OCI-LY1 (cell line): ENCODE results near the gene SPOP.

ENCODE experiments used
- H2AFZ ChIP-seq: fragments of 200-600 bp; sonication (generic), shearing (Covaris generic); 2 replicates; pipeline ENCODE4 v1.6.0; 2014; ENCODE audit warnings: antibody characterized with exemption, mild to moderate bottlenecking, low read length
- H3F3A ChIP-seq: fragments of 200-600 bp; sonication (generic), shearing (Covaris generic); 2 replicates; pipeline ENCODE4 v1.6.0; 2014; ENCODE audit warnings: mild to moderate bottlenecking, antibody characterized with exemption, low read length, moderate library complexity; ENCODE audit not compliant: insufficient read depth
- H3K27ac ChIP-seq: fragments of 200-600 bp; sonication (generic); 2 replicates; pipeline ENCODE4 v1.5.1; 2014; ENCODE audit warnings: low read length, mixed run types, mild to moderate bottlenecking, low read depth; ENCODE audit not compliant: poor library complexity, severe bottlenecking
- H3K27me3 ChIP-seq: fragments of 200-600 bp; sonication (generic); 2 replicates; pipeline ENCODE4 v1.6.0; 2014; ENCODE audit warnings: antibody characterized with exemption, mild to moderate bottlenecking, low read length, moderate library complexity; ENCODE audit not compliant: insufficient read depth
- H3K36me3 ChIP-seq: fragments of 200-600 bp; sonication (generic); 2 replicates; pipeline ENCODE4 v1.6.1; 2014; ENCODE audit warnings: mild to moderate bottlenecking, antibody characterized with exemption, low read length, moderate library complexity, mixed read lengths; ENCODE audit not compliant: insufficient read depth
- H3K4me1 ChIP-seq: fragments of 200-600 bp; sonication (generic); 2 replicates; pipeline ENCODE4 v1.5.1; 2014; ENCODE audit warnings: mild to moderate bottlenecking, low read length, moderate library complexity; ENCODE audit not compliant: insufficient read depth, severe bottlenecking
- H3K4me2 ChIP-seq: fragments of 200-600 bp; sonication (generic), shearing (Covaris generic); 2 replicates; pipeline ENCODE4 v1.6.1; 2014; ENCODE audit warnings: low read length
- H3K4me3 ChIP-seq: fragments of 200-600 bp; sonication (generic); 2 replicates; pipeline ENCODE4 v1.5.1; 2014; ENCODE audit warnings: low read length, low read depth, mild to moderate bottlenecking, mixed read lengths; ENCODE audit not compliant: poor library complexity, severe bottlenecking
- H3K79me2 ChIP-seq: fragments of 200-600 bp; shearing (Covaris generic); 2 replicates; pipeline ENCODE4 v1.6.1; 2016; ENCODE audit warnings: mixed run types, low read length, mixed read lengths; ENCODE audit not compliant: insufficient read depth
- H3K9ac ChIP-seq: fragments of 200-600 bp; sonication (generic), shearing (Covaris generic); 2 replicates; pipeline ENCODE4 v1.6.1; 2014; ENCODE audit warnings: mild to moderate bottlenecking, low read length, mixed read lengths
- H3K9me2 ChIP-seq: fragments of 200-600 bp; sonication (generic), shearing (Covaris generic); 2 replicates; pipeline ENCODE4 v1.6.1; 2014; ENCODE audit warnings: low read depth, mild to moderate bottlenecking, low read length, mixed read lengths
- H3K9me3 ChIP-seq: fragments of 200-600 bp; shearing (Covaris generic); 2 replicates; pipeline ENCODE4 v1.6.1; 2014; ENCODE audit warnings: low read length, mixed read lengths
- H4K20me1 ChIP-seq: fragments of 200-600 bp; sonication (generic), shearing (Covaris generic); 2 replicates; pipeline ENCODE4 v1.6.0; 2016; ENCODE audit warnings: mild to moderate bottlenecking, low read length; ENCODE audit not compliant: insufficient read depth
- CTCF ChIP-seq: fragments of 200-600 bp; sonication (generic), shearing (Covaris generic); IDR thresholded peaks from 2 replicates; pipeline ENCODE4 v1.5.1; 2017; ENCODE audit warnings: mild to moderate bottlenecking, antibody characterized with exemption, low read length, moderate library complexity, mixed read lengths
- EZH2 ChIP-seq: fragments of 200-600 bp; sonication (generic), shearing (Covaris generic); IDR thresholded peaks from 2 replicates; pipeline ENCODE4 v1.8.0; 2017; ENCODE audit warnings: borderline replicate concordance, mixed run types, mild to moderate bottlenecking, antibody characterized with exemption, low read length, moderate library complexity, mixed read lengths

The SPOP gene

GRCh38 chr17:49691677-49692191, 13.8 kb upstream of the SPOP start:
- Histone ChIP-seq H2AFZ (no peak overlapping the region), H3F3A (no peaks in the 10 kb centered on the region), H4K20me1 (no peaks in the 10 kb centered on the region), H3K4me3 (no peak overlapping the region), H3K36me3 (no peaks in the 10 kb centered on the region), H3K4me2 (no peak overlapping the region), H3K9ac (no peak overlapping the region), H3K27ac (no peak overlapping the region), H3K4me1 (peaks cover 8% of the 10 kb centered on the region), H3K27me3 (no peaks in the 10 kb centered on the region), H3K9me2 (no peaks in the 10 kb centered on the region), H3K9me3 (no peaks in the 10 kb centered on the region), H3K79me2 (no peaks in the 10 kb centered on the region)
- TF ChIP-seq EZH2 (no peak), CTCF (no peak)

- no peaks in the 10 kb centered on the region for H3K36me3 ChIP-seq
- H3F3A ChIP-seq = no peaks in the 10 kb centered on the region
- no peak overlapping the region for H3K9ac ChIP-seq
- H3K9me2 ChIP-seq = no peaks in the 10 kb centered on the region
- H3K9me3 ChIP-seq = no peaks in the 10 kb centered on the region
- no peaks in the 10 kb centered on the region for H3K79me2 ChIP-seq
- TF ChIP-seq EZH2 (no peak), CTCF (no peak)
- no peak overlapping the region for H3K4me3 ChIP-seq
- H4K20me1 ChIP-seq = no peaks in the 10 kb centered on the region
- H3K4me1 ChIP-seq = peaks cover 8% of the 10 kb centered on the region
- no peak overlapping the region for H2AFZ ChIP-seq
- no peak overlapping the region for H3K4me2 ChIP-seq
- no peaks in the 10 kb centered on the region for H3K27me3 ChIP-seq
- no peak overlapping the region for H3K27ac ChIP-seq
Measured at GRCh38 chr17:49691086-49691676, 13.3 kb upstream of the SPOP start.

GRCh38 chr17:49690256-49690655, 12.4 kb upstream of the SPOP start:
- no peak overlapping the region for H3K4me2 ChIP-seq
- no peaks in the 10 kb centered on the region for H3K9me3 ChIP-seq
- no peaks in the 10 kb centered on the region for H3F3A ChIP-seq
- H3K36me3 ChIP-seq = no peaks in the 10 kb centered on the region
- no peaks in the 10 kb centered on the region for H4K20me1 ChIP-seq
- no peak overlapping the region for H3K9ac ChIP-seq
- H2AFZ ChIP-seq = no peak overlapping the region
- H3K27ac ChIP-seq = no peak overlapping the region
- TF ChIP-seq CTCF (no peak), EZH2 (no peak)
- peaks cover 8% of the 10 kb centered on the region for H3K4me1 ChIP-seq
- no peaks in the 10 kb centered on the region for H3K79me2 ChIP-seq
- H3K4me3 ChIP-seq = no peak overlapping the region
- H3K27me3 ChIP-seq = no peaks in the 10 kb centered on the region
- H3K9me2 ChIP-seq = no peaks in the 10 kb centered on the region
